SK-N-SH (cell line): Measurements from ENCODE around the gene SLC8A2.

Experiments
- CTCF ChIP-seq: fragments of 200-600 bp; sonication (generic); IDR thresholded peaks from 2 replicates; pipeline ENCODE4 v1.6.1; 2017; ENCODE audit warnings: antibody characterized with exemption, mild to moderate bottlenecking, moderate library complexity
- REST ChIP-seq: IDR thresholded peaks from 2 replicates; pipeline ENCODE4 v1.6.1; 2012; ENCODE audit warnings: mild to moderate bottlenecking, low read depth, low read length, moderate library complexity

- no peak for TF ChIP-seq REST
- no peak for TF ChIP-seq CTCF
These were observed 57.8 kb downstream of the SLC8A2 start for GRCh38 chr19:47413941-47414340.
